IMR-90 (cell line): ENCODE measurements around the gene GCFC2. TPM values are rescaled to one million over a fixed set of nuclear protein-coding genes. Genes with fewer than 3 reads are reported as not detected.
"Not testable (repeated sequence)": the region's sequence is repeated elsewhere in the genome, so short reads cannot be mapped to it uniquely, and the experiment has no call there.

ENCODE experiments used
- ATAC-seq: fragments of 200-7000 bp; cut with Tn5 transposase; 2 replicates; pipeline ENCODE4 v1.9.1; 2020; ENCODE audit warnings: low read depth, mild to moderate bottlenecking, moderate library complexity
- BruUV-seq: library from RNA; stranded (reverse); fragments of 400-500 nt; replicated peaks from 2 replicates; lab custom pipeline; 2021; lab: Mats Ljungman, UMichigan
- CTCF ChIA-PET: fragments of 300-600 bp; formaldehyde crosslinking; extraction: SDS; loops from one replicate; lab custom pipeline; 2021; ENCODE audit warnings: antibody characterized with exemption; lab: Yijun Ruan, JAX
- POLR2A ChIA-PET: fragments of 300-600 bp; sonication (Branson Sonifier 250); formaldehyde crosslinking; loops from one replicate; lab custom pipeline; 2022; ENCODE audit warnings: antibody characterized with exemption; ENCODE audit not compliant: unreplicated experiment; lab: Charles Lee
- DNase-seq: peaks from one replicate; pipeline ENCODE4 v3.0.0; 2013
- H2AFZ ChIP-seq: replicated peaks from 2 replicates; pipeline ENCODE3; 2013; ENCODE audit warnings: low read length, mild to moderate bottlenecking; ENCODE audit not compliant: poor library complexity
- H2AK5ac ChIP-seq: 2 replicates; pipeline ENCODE4 v1.6.1; 2013; ENCODE audit warnings: low read depth, low read length, inconsistent platforms
- H2AK9ac ChIP-seq: replicated peaks from 2 replicates; pipeline ENCODE3; 2013; ENCODE audit warnings: mild to moderate bottlenecking, low read depth, low read length, moderate library complexity; ENCODE audit not compliant: poor library complexity
- H2BK120ac ChIP-seq: 2 replicates; pipeline ENCODE4 v1.6.1; 2013; ENCODE audit warnings: low read depth, low read length, inconsistent platforms
- H2BK15ac ChIP-seq: 3 replicates; pipeline ENCODE4 v1.6.1; 2013; ENCODE audit warnings: low read depth, low read length, inconsistent platforms
- H2BK20ac ChIP-seq: 2 replicates; pipeline ENCODE4 v1.6.1; 2013; ENCODE audit warnings: low read depth, mild to moderate bottlenecking, inconsistent platforms, low read length, moderate library complexity
- H2BK5ac ChIP-seq: 2 replicates; pipeline ENCODE4 v1.6.1; 2013; ENCODE audit warnings: mild to moderate bottlenecking, low read depth, low read length, inconsistent platforms; ENCODE audit not compliant: poor library complexity, severe bottlenecking
- H3K14ac ChIP-seq: replicated peaks from 2 replicates; pipeline ENCODE4 v1.6.1; 2013; ENCODE audit warnings: low read depth, low read length, inconsistent platforms
- H3K18ac ChIP-seq: 2 replicates; pipeline ENCODE4 v1.6.1; 2013; ENCODE audit warnings: low read depth, low read length, control low read depth
- H3K23ac ChIP-seq: 2 replicates; pipeline ENCODE4 v1.6.1; 2013; ENCODE audit warnings: low read depth, low read length, inconsistent platforms
- H3K27ac ChIP-seq: 2 replicates; pipeline ENCODE4 v1.5.1; 2013; ENCODE audit warnings: mild to moderate bottlenecking, control low read depth, low read length; ENCODE audit not compliant: insufficient read depth
- H3K27me3 ChIP-seq: 2 replicates; pipeline ENCODE4 v1.6.1; 2013; ENCODE audit warnings: low read length; ENCODE audit not compliant: control insufficient read depth, insufficient read depth
- H3K36me3 ChIP-seq: 2 replicates; pipeline ENCODE4 v1.6.1; 2013; ENCODE audit warnings: low read length, mixed read lengths; ENCODE audit not compliant: control insufficient read depth, insufficient read depth
- H3K4ac ChIP-seq: 2 replicates; pipeline ENCODE4 v1.6.1; 2013; ENCODE audit warnings: low read depth, low read length, inconsistent platforms
- H3K4me1 ChIP-seq: 2 replicates; pipeline ENCODE4 v1.6.1; 2013; ENCODE audit warnings: low read length, mixed read lengths; ENCODE audit not compliant: control insufficient read depth, insufficient read depth
- H3K4me2 ChIP-seq: 2 replicates; pipeline ENCODE4 v1.6.1; 2013; ENCODE audit warnings: low read depth, mild to moderate bottlenecking, control low read depth, low read length, moderate library complexity
- H3K4me3 ChIP-seq: 2 replicates; pipeline ENCODE4 v1.5.1; 2013; ENCODE audit warnings: low read depth, mild to moderate bottlenecking, control low read depth, low read length, moderate library complexity; ENCODE audit not compliant: insufficient read depth
- H3K56ac ChIP-seq: 2 replicates; pipeline ENCODE4 v1.6.1; 2013; ENCODE audit warnings: low read length, inconsistent platforms; ENCODE audit not compliant: insufficient read depth; ENCODE audit errors: extremely low read depth
- H3K79me1 ChIP-seq, 2 experiments: 2 replicates each; pipeline ENCODE4 v1.6.1; 2013; ENCODE audit warnings: low read length in 2 of 2, inconsistent platforms in 1 of 2, low read depth in 1 of 2
- H3K9ac ChIP-seq: 2 replicates; pipeline ENCODE4 v1.6.1; 2013; ENCODE audit warnings: low read depth, low read length, control low read depth
- H3K9me1 ChIP-seq: 2 replicates; pipeline ENCODE4 v1.6.1; 2013; ENCODE audit warnings: low read length, inconsistent platforms; ENCODE audit not compliant: insufficient read depth
- H3K9me3 ChIP-seq: 2 replicates; pipeline ENCODE4 v1.6.1; 2013; ENCODE audit warnings: low read length; ENCODE audit not compliant: control insufficient read depth, insufficient read depth
- H4K20me1 ChIP-seq: 2 replicates; pipeline ENCODE4 v1.6.1; 2013; ENCODE audit warnings: low read length, inconsistent platforms; ENCODE audit not compliant: insufficient read depth
- H4K5ac ChIP-seq: 2 replicates; pipeline ENCODE4 v1.6.1; 2013; ENCODE audit warnings: mild to moderate bottlenecking, low read depth, low read length, control low read depth
- H4K8ac ChIP-seq, 2 experiments: 2 replicates each; pipeline ENCODE4 v1.6.1; 2013; ENCODE audit warnings: low read depth in 2 of 2, low read length in 2 of 2, control low read depth in 1 of 2, inconsistent platforms in 1 of 2
- H4K91ac ChIP-seq: 2 replicates; pipeline ENCODE4 v1.6.1; 2013; ENCODE audit warnings: low read depth, low read length, inconsistent platforms; ENCODE audit not compliant: insufficient read depth
- WGBS, 2 experiments: methylation state at CpG; one replicate each; pipeline versions ENCODE4 v1.1.5 to v1.1.7; 2013; ENCODE audit warnings: missing lambda C conversion rate in 2 of 2; ENCODE audit not compliant: insufficient read length in 1 of 2; ENCODE audit errors: extremely low coverage in 2 of 2; 5-methylcytosine and 5-hydroxymethylcytosine counted together
- dilution Hi-C: fragments of 300-500 bp; cut with HindIII; formaldehyde crosslinking; loops from one replicate; pipeline ENCODE4 v1.14.3; 2018; ENCODE audit warnings: low sequenced_read_pairs; ENCODE audit not compliant: unreplicated experiment
- in situ Hi-C: fragments of 300-500 bp; cut with MboI; formaldehyde crosslinking; loops from 3 replicates; pipeline ENCODE4 v1.14.3; 2019; ENCODE audit warnings: low sequenced_read_pairs, inconsistent platforms, mixed read lengths
- intact Hi-C: fragments of 100-400 bp; cut with micrococcal nuclease; formaldehyde crosslinking; loops from 2 replicates; pipeline ENCODE4 v1.10.0; 2022
- polyA plus RNA-seq, 3 experiments: library from polyadenylated mRNA; depleted of rRNA; stranded (reverse); fragments of >200 nt; gene quantifications; 2 replicates each; pipeline ENCODE4 v1.2.3, GENCODE V29; 2012; ENCODE audit warnings: low replicate concordance in 1 of 3
- total RNA-seq: library from RNA; depleted of rRNA; stranded (reverse); fragments of >200 nt; gene quantifications from 2 replicates; pipeline ENCODE4 v1.2.3, GENCODE V29; 2012

GCFC2 gene
- total and polyA plus RNA-seq, 2 of the 4 experiments (the other 2 are of a cell fraction): 6.4 to 10.0 TPM

DNA sequence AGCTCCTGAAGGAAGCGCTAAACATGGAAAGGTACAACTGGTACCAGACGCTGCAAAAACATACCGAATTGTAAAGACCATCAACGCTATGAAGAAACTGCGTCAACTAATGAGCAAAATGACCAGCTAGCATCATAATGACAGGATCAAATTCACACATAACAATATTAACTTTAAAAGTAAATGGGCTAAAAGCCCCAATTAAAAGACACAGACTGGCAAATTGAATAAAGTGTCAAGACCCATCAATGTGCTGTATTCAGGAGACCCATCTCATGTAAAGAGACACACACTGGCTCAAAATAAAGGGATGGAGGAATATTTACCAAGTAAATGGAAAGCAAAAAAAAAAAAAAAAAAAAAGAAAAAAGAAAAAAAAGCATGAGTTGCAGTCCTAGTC is 27.3 kb downstream of the GCFC2 start:
- H3K56ac ChIP-seq, H3K14ac ChIP-seq, ATAC-seq, H2BK15ac ChIP-seq, H2BK120ac ChIP-seq, CTCF ChIA-PET, DNase-seq, H3K23ac ChIP-seq, H2AFZ ChIP-seq, H3K9ac ChIP-seq, H3K27ac ChIP-seq, in situ Hi-C loops, H3K18ac ChIP-seq, H2BK5ac ChIP-seq, H4K20me1 ChIP-seq, H3K9me1 ChIP-seq, H3K36me3 ChIP-seq, H2BK20ac ChIP-seq, H3K27me3 ChIP-seq, intact Hi-C loops, H3K4me3 ChIP-seq, H3K4me2 ChIP-seq, H3K4me1 ChIP-seq, H4K5ac ChIP-seq, POLR2A ChIA-PET, H2AK5ac ChIP-seq, H2AK9ac ChIP-seq, H3K79me1 ChIP-seq, H4K91ac ChIP-seq, H4K8ac ChIP-seq, BruUV-seq, dilution Hi-C loops, H3K4ac ChIP-seq, H3K9me3 ChIP-seq: not testable (repeated sequence)
- no CpG with 5 or more reads among the region's 5 CpGs for WGBS, 2 experiments
